ENCODE measurements around the gene IL10RA.
A peak's percentile ranks its signal among the peaks of the same experiment; 100 is the strongest.

Gene IL10RA

DNA sequence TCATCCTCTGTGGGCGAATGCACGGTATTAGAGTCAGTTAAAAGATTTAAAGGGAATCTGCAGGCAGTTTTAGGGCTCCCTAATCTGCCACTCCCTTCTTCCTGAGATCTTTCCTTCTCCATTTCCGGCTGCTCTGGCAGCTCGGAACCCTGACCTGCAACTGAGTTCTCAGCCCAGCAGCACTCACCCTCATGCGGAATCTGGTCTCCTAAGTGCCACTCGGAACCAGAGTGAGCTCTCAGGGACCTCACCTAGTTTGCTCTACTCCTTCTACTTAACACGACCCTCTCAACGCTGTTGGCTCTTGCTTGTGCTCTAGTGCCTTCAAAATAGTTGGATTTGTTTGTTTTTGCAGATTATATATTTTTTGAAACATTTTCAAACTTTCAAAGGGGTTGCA is 19.3 kb upstream of the IL10RA start:
- H3F3A ChIP-seq (ENCODE audit: insufficient read depth, low read length) = no peaks in the 10 kb centered on the region
- no peak overlapping the region for H3K4me2 ChIP-seq (ENCODE audit: low read depth, low read length)
- H3K9ac ChIP-seq (ENCODE audit: low read length) = no peak overlapping the region
- H3K9me2 ChIP-seq (replicated peaks; ENCODE audit: insufficient read depth, low read length) = no peaks in the 10 kb centered on the region
- H3K4me3 ChIP-seq (ENCODE audit: low read length) = no peak overlapping the region
- no peaks in the 10 kb centered on the region for H3K9me3 ChIP-seq (replicated peaks; ENCODE audit: insufficient read depth, low read length)
- no peaks in the 10 kb centered on the region for H3K27me3 ChIP-seq (replicated peaks; ENCODE audit: insufficient read depth, low read length)
- H3K4me1 ChIP-seq (ENCODE audit: low read length) = peaks cover 9% of the 10 kb centered on the region; the same call in 1 of the 2 replicates
- no peak overlapping the region for H2AFZ ChIP-seq (ENCODE audit: low read length)
- no peaks in the 10 kb centered on the region for H3K79me2 ChIP-seq (ENCODE audit: low read length)
- TF ChIP-seq EZH2 (optimal IDR thresholded peaks at IDR 0.05; ENCODE audit: low read depth, low read length) = no peak
- TF ChIP-seq, protein P1, sequence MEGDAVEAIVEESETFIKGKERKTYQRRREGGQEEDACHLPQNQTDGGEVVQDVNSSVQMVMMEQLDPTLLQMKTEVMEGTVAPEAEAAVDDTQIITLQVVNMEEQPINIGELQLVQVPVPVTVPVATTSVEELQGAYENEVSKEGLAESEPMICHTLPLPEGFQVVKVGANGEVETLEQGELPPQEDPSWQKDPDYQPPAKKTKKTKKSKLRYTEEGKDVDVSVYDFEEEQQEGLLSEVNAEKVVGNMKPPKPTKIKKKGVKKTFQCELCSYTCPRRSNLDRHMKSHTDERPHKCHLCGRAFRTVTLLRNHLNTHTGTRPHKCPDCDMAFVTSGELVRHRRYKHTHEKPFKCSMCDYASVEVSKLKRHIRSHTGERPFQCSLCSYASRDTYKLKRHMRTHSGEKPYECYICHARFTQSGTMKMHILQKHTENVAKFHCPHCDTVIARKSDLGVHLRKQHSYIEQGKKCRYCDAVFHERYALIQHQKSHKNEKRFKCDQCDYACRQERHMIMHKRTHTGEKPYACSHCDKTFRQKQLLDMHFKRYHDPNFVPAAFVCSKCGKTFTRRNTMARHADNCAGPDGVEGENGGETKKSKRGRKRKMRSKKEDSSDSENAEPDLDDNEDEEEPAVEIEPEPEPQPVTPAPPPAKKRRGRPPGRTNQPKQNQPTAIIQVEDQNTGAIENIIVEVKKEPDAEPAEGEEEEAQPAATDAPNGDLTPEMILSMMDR (IDR thresholded peaks at IDR 0.05; ENCODE audit: low read length) = no peak
- H3K27ac ChIP-seq (ENCODE audit: low read length) = no peak overlapping the region
- DNase-seq = no peak
- no peaks in the 10 kb centered on the region for H4K20me1 ChIP-seq (ENCODE audit: insufficient read depth, low read length)
- H3K36me3 ChIP-seq (replicated peaks; ENCODE audit: insufficient read depth, low read length) = no peaks in the 10 kb centered on the region

DNA sequence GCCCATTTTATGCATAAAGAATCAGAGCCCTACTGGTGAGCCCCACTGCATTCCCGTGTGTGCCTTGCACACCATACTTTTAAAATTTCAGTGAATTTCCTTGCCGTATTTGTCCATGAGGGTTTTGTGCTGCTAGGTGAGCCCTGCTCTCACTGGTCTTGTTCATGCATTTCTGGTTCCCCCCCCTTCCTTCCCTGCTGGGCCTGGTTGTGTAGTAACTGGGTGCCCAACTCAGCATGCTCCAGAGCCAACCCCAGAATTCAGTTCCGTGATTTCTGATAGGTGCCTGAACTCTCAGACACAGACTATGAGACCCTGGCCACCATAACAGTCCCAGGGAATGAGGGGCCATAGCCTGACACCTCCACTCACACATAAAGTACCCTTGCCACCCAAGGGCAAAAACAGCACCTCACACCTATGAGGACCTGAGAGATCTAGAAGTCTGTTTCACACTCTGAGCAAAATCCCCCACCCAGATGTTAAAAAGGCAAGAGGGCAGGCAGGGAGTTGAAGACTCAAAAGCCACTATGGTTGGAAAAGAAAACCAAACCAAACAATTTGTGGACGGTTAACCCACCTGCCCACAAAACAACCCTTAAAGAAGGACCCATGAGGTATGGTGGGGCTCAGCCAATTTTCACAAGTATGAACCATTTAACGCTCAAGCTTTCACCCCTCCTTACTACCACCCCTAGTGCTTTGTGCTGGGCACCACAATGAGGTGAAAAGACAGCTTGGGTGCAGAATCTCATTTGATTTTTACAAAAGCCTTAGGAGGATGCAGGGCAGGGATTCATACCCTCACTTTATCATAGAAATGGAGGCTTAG is 16.8 kb upstream of the IL10RA start:
- no peaks in the 10 kb centered on the region for H3F3A ChIP-seq (ENCODE audit: insufficient read depth, low read length)
- H3K9me2 ChIP-seq (replicated peaks; ENCODE audit: insufficient read depth, low read length) = no peaks in the 10 kb centered on the region
- no peaks in the 10 kb centered on the region for H4K20me1 ChIP-seq (ENCODE audit: insufficient read depth, low read length)
- H3K27me3 ChIP-seq (replicated peaks; ENCODE audit: insufficient read depth, low read length) = no peaks in the 10 kb centered on the region
- no peak overlapping the region for H2AFZ ChIP-seq (ENCODE audit: low read length)
- no peaks in the 10 kb centered on the region for H3K36me3 ChIP-seq (replicated peaks; ENCODE audit: insufficient read depth, low read length)
- H3K79me2 ChIP-seq (ENCODE audit: low read length) = no peaks in the 10 kb centered on the region
- DNase-seq = no peak
- H3K4me3 ChIP-seq (ENCODE audit: low read length) = no peak overlapping the region
- H3K9ac ChIP-seq (ENCODE audit: low read length) = no peak overlapping the region
- TF ChIP-seq EZH2phosphoT487 (IDR thresholded peaks at IDR 0.05; ENCODE audit: low read length) (no peak), EZH2 (optimal IDR thresholded peaks at IDR 0.05; ENCODE audit: low read depth, low read length) (no peak)
- TF ChIP-seq, protein P1 (IDR thresholded peaks at IDR 0.05; ENCODE audit: low read length) = no peak
- H3K4me2 ChIP-seq (ENCODE audit: low read depth, low read length) = no peak overlapping the region
- peaks cover 9% of the 10 kb centered on the region; the same call in 1 of the 2 replicates for H3K4me1 ChIP-seq (ENCODE audit: low read length)
- no peak overlapping the region for H3K27ac ChIP-seq (ENCODE audit: low read length)
- H3K9me3 ChIP-seq (replicated peaks; ENCODE audit: insufficient read depth, low read length) = no peaks in the 10 kb centered on the region

DNA sequence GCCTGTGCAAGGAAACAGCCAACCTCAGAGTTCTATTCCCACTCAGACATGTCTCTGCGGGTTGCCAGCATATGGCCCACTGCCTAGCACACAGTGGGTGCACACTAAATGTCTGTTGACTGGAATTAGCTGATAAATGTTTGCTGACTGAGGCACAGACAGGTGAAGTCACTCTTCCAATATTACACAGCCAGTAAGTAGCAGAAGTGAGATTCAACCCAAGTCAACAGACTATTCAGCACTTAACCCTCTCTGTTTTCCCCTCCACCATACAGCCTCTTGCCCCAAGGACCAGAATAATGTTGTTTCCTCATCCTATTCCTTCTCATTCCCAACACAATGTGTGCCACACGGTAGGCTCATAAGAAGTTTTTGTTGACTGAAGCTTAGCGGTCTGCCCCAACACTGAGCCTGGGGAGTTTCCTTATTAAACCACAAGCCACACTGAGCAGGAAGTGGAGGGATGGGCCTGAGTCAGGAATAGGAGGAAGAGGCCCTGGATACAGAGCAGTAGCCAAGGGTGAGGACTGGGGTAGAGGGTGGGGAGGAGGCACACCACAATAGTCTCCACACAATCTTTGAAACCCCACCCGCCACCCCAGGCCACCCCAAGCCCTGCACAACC is 15.7 kb upstream of the IL10RA start:
- H4K20me1 ChIP-seq (ENCODE audit: insufficient read depth, low read length) = no peaks in the 10 kb centered on the region
- no peak overlapping the region for H3K27ac ChIP-seq (ENCODE audit: low read length)
- no peaks in the 10 kb centered on the region for H3K36me3 ChIP-seq (replicated peaks; ENCODE audit: insufficient read depth, low read length)
- H3K4me3 ChIP-seq (ENCODE audit: low read length) = no peak overlapping the region
- no peak overlapping the region for H2AFZ ChIP-seq (ENCODE audit: low read length)
- peak overlapping the region; percentile 10; the same call in 1 of the 2 replicates for H3K4me2 ChIP-seq (ENCODE audit: low read depth, low read length)
- H3K4me1 ChIP-seq (ENCODE audit: low read length) = peaks cover 9% of the 10 kb centered on the region; the same call in 1 of the 2 replicates
- no peak overlapping the region for H3K9ac ChIP-seq (ENCODE audit: low read length)
- no peak for TF ChIP-seq EZH2phosphoT487 (IDR thresholded peaks at IDR 0.05; ENCODE audit: low read length)
- TF ChIP-seq EZH2 (optimal IDR thresholded peaks at IDR 0.05; ENCODE audit: low read depth, low read length) = no peak
- TF ChIP-seq, protein P1 (IDR thresholded peaks at IDR 0.05; ENCODE audit: low read length) = no peak
- no peaks in the 10 kb centered on the region for H3K79me2 ChIP-seq (ENCODE audit: low read length)
- no peaks in the 10 kb centered on the region for H3K9me3 ChIP-seq (replicated peaks; ENCODE audit: insufficient read depth, low read length)
- no peak for DNase-seq
- H3K9me2 ChIP-seq (replicated peaks; ENCODE audit: insufficient read depth, low read length) = no peaks in the 10 kb centered on the region
- no peaks in the 10 kb centered on the region for H3K27me3 ChIP-seq (replicated peaks; ENCODE audit: insufficient read depth, low read length)
- no peaks in the 10 kb centered on the region for H3F3A ChIP-seq (ENCODE audit: insufficient read depth, low read length)

All from MM.1S (cell line).